HepG2 (cell line): Measurements from ENCODE around the gene SLC23A2.

Source experiments
- ADNP ChIP-seq: sonication (generic); formaldehyde crosslinking; IDR thresholded peaks from 2 replicates; pipeline ENCODE4 v1.4.0; 2020; ENCODE audit warnings: missing genetic modification reagents
- CEBPB ChIP-seq: IDR thresholded peaks from 2 replicates; pipeline ENCODE4 v1.6.1; 2011; ENCODE audit warnings: low read depth, low read length, improper control_type of control experiment, borderline replicate concordance
- DR1 ChIP-seq: sonication (generic); formaldehyde crosslinking; IDR thresholded peaks from 2 replicates; pipeline ENCODE4 v1.8.0; 2021; ENCODE audit warnings: mild to moderate bottlenecking, missing genetic modification reagents, inconsistent platforms
- EZH2 ChIP-seq: conservative IDR thresholded peaks from 2 replicates; pipeline ENCODE4 v1.6.1; 2012; ENCODE audit warnings: mild to moderate bottlenecking, low read depth, low read length, moderate library complexity
- GATAD2A ChIP-seq: IDR thresholded peaks from 2 replicates; pipeline ENCODE4 v1.6.1; 2016
- KDM5A ChIP-seq: fragments of 200-600 bp; sonication (generic); IDR thresholded peaks from 2 replicates; pipeline ENCODE4 v1.7.0; 2018; ENCODE audit warnings: antibody characterized with exemption, mild to moderate bottlenecking, low read length, borderline replicate concordance
- SIN3B ChIP-seq: fragments of 150-350 bp; IDR thresholded peaks from 2 replicates; pipeline ENCODE4 v1.6.1; 2014; ENCODE audit warnings: low read length
- SMARCC2 ChIP-seq: fragments of 450-650 bp; IDR thresholded peaks from 2 replicates; pipeline ENCODE4 v1.6.1; 2017; ENCODE audit warnings: antibody characterized with exemption, mild to moderate bottlenecking
- SMC3 ChIP-seq: IDR thresholded peaks from 2 replicates; pipeline ENCODE4 v1.6.1; 2011; ENCODE audit warnings: low read length, improper control_type of control experiment
- ZNF605 ChIP-seq: sonication (generic); formaldehyde crosslinking; IDR thresholded peaks from 2 replicates; pipeline ENCODE4 v1.8.0; 2022; ENCODE audit warnings: mild to moderate bottlenecking, missing genetic modification reagents
- ZNF879 ChIP-seq: sonication (generic); formaldehyde crosslinking; IDR thresholded peaks from 2 replicates; pipeline ENCODE4 v1.8.1; 2023; ENCODE audit warnings: missing genetic modification reagents
- TF ChIP-seq, protein P1 (sequence below): sonication (generic); formaldehyde crosslinking; IDR thresholded peaks from 2 replicates; pipeline ENCODE4 v1.5.0; 2020; ENCODE audit warnings: mild to moderate bottlenecking, missing genetic modification reagents, moderate library complexity
- TF ChIP-seq, protein P2 (sequence below): IDR thresholded peaks from 2 replicates; pipeline ENCODE4 v1.6.1; 2016; ENCODE audit warnings: low read depth, missing genetic modification reagents, missing compliant biosample characterization
- TF ChIP-seq, protein P3 (sequence below): IDR thresholded peaks from 2 replicates; pipeline ENCODE4 v1.6.1; 2012; ENCODE audit warnings: inconsistent platforms

DNA sequence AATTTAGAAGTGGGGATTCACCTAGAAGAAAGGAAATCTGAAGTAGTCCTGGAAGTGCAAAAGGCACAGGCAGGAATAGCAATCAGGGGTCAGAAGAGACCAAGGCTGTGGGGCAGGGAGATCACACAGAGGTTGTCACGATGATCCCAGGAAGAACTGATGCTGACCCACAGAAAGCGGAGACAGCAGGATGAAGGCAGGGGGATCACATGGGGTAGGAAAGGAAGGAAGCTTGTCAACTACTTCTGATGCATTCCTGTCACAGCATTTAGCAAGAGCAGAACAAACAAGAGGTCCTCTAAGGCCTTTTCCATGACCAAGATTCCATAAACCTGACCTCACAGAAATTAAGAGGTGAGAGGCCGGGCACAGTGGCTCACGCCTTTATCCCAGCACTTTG, 79.1 kb downstream of the SLC23A2 start:
- no peak for TF ChIP-seq ZNF879
- TF ChIP-seq SMC3: no peak
- TF ChIP-seq GATAD2A: no peak
- no peak for TF ChIP-seq DR1 (CRISPR knock-in tag)
- no peak for TF ChIP-seq EZH2
- TF ChIP-seq, protein P1, sequence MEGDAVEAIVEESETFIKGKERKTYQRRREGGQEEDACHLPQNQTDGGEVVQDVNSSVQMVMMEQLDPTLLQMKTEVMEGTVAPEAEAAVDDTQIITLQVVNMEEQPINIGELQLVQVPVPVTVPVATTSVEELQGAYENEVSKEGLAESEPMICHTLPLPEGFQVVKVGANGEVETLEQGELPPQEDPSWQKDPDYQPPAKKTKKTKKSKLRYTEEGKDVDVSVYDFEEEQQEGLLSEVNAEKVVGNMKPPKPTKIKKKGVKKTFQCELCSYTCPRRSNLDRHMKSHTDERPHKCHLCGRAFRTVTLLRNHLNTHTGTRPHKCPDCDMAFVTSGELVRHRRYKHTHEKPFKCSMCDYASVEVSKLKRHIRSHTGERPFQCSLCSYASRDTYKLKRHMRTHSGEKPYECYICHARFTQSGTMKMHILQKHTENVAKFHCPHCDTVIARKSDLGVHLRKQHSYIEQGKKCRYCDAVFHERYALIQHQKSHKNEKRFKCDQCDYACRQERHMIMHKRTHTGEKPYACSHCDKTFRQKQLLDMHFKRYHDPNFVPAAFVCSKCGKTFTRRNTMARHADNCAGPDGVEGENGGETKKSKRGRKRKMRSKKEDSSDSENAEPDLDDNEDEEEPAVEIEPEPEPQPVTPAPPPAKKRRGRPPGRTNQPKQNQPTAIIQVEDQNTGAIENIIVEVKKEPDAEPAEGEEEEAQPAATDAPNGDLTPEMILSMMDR: no peak
- TF ChIP-seq ADNP: no peak
- no peak for TF ChIP-seq CEBPB
- no peak for TF ChIP-seq ZNF605
- TF ChIP-seq KDM5A: no peak
- TF ChIP-seq SMARCC2: no peak
- TF ChIP-seq SIN3B: no peak
- TF ChIP-seq, protein P2, sequence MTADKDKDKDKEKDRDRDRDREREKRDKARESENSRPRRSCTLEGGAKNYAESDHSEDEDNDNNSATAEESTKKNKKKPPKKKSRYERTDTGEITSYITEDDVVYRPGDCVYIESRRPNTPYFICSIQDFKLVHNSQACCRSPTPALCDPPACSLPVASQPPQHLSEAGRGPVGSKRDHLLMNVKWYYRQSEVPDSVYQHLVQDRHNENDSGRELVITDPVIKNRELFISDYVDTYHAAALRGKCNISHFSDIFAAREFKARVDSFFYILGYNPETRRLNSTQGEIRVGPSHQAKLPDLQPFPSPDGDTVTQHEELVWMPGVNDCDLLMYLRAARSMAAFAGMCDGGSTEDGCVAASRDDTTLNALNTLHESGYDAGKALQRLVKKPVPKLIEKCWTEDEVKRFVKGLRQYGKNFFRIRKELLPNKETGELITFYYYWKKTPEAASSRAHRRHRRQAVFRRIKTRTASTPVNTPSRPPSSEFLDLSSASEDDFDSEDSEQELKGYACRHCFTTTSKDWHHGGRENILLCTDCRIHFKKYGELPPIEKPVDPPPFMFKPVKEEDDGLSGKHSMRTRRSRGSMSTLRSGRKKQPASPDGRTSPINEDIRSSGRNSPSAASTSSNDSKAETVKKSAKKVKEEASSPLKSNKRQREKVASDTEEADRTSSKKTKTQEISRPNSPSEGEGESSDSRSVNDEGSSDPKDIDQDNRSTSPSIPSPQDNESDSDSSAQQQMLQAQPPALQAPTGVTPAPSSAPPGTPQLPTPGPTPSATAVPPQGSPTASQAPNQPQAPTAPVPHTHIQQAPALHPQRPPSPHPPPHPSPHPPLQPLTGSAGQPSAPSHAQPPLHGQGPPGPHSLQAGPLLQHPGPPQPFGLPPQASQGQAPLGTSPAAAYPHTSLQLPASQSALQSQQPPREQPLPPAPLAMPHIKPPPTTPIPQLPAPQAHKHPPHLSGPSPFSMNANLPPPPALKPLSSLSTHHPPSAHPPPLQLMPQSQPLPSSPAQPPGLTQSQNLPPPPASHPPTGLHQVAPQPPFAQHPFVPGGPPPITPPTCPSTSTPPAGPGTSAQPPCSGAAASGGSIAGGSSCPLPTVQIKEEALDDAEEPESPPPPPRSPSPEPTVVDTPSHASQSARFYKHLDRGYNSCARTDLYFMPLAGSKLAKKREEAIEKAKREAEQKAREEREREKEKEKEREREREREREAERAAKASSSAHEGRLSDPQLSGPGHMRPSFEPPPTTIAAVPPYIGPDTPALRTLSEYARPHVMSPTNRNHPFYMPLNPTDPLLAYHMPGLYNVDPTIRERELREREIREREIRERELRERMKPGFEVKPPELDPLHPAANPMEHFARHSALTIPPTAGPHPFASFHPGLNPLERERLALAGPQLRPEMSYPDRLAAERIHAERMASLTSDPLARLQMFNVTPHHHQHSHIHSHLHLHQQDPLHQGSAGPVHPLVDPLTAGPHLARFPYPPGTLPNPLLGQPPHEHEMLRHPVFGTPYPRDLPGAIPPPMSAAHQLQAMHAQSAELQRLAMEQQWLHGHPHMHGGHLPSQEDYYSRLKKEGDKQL (CRISPR knock-in tag): no peak
- TF ChIP-seq, protein P3, sequence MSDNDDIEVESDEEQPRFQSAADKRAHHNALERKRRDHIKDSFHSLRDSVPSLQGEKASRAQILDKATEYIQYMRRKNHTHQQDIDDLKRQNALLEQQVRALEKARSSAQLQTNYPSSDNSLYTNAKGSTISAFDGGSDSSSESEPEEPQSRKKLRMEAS: no peak
